RWPE2 (cell line): ENCODE data around the gene GAREM1.

Experiments
- ATAC-seq: fragments of 200-7000 bp; cut with Tn5 transposase; 3 replicates; pipeline ENCODE4 v1.9.1; 2021; ENCODE audit warnings: low read depth
- DNase-seq: peaks from one replicate; pipeline ENCODE4 v3.0.0-alpha.2; 2020; ENCODE audit warnings: low spot score
- H3K27ac ChIP-seq: fragments of 450-650 bp; 2 replicates; pipeline ENCODE4 v1.5.1; 2017; ENCODE audit warnings: mild to moderate bottlenecking; ENCODE audit not compliant: poor library complexity, severe bottlenecking
- H3K27me3 ChIP-seq: fragments of 250-450 bp; sonication (Bioruptor Pico); 2 replicates; pipeline ENCODE4 v1.5.1; 2021; ENCODE audit warnings: mild to moderate bottlenecking, moderate library complexity; ENCODE audit not compliant: insufficient read depth, poor library complexity, severe bottlenecking
- H3K36me3 ChIP-seq: fragments of 250-450 bp; sonication (Bioruptor Pico); 2 replicates; pipeline ENCODE4 v1.5.1; 2020; ENCODE audit warnings: low read depth, mild to moderate bottlenecking, moderate library complexity
- H3K4me1 ChIP-seq: fragments of 250-450 bp; sonication (Bioruptor Pico); 2 replicates; pipeline ENCODE4 v1.5.1; 2021; ENCODE audit warnings: mild to moderate bottlenecking, moderate library complexity; ENCODE audit not compliant: insufficient read depth, poor library complexity, severe bottlenecking
- H3K4me3 ChIP-seq: fragments of 250-450 bp; sonication (Bioruptor Pico); 2 replicates; pipeline ENCODE4 v1.5.1; 2021; ENCODE audit warnings: mild to moderate bottlenecking, moderate library complexity; ENCODE audit not compliant: severe bottlenecking
- H3K9me3 ChIP-seq: fragments of 250-450 bp; sonication (Bioruptor Pico); 2 replicates; pipeline ENCODE4 v1.5.1; 2021; ENCODE audit warnings: mild to moderate bottlenecking, moderate library complexity; ENCODE audit not compliant: severe bottlenecking
- CTCF ChIP-seq: fragments of 450-650 bp; IDR thresholded peaks from one replicate; pipeline ENCODE4 v1.5.1; 2017; ENCODE audit warnings: mild to moderate bottlenecking, moderate library complexity; ENCODE audit not compliant: poor library complexity, severe bottlenecking

GAREM1 gene

GRCh38 chr18:32290810-32291209 is 179.9 kb downstream of the GAREM1 start:
- Histone ChIP-seq H3K4me3 (no peak overlapping the region), H3K27me3 (no peaks in the 10 kb centered on the region), H3K9me3 (no peaks in the 10 kb centered on the region), H3K4me1 (no peaks in the 10 kb centered on the region), H3K27ac (no peak overlapping the region), H3K36me3 (no peaks in the 10 kb centered on the region)
- TF ChIP-seq CTCF, result no peak
- DNase-seq, result no peak
- ATAC-seq, result no peak

- peak; percentile 77 for ATAC-seq
- no peak overlapping the region for H3K4me3 ChIP-seq
- H3K27ac ChIP-seq, result no peak overlapping the region
- no peaks in the 10 kb centered on the region for H3K9me3 ChIP-seq
- peak; percentile 84 for TF ChIP-seq CTCF
- no peaks in the 10 kb centered on the region for H3K36me3 ChIP-seq
- no peak for DNase-seq
- H3K4me1 ChIP-seq, result no peaks in the 10 kb centered on the region
- no peaks in the 10 kb centered on the region for H3K27me3 ChIP-seq
Measured at GRCh38 chr18:32289483-32290075, 181.1 kb downstream of the GAREM1 start.

- no peak for DNase-seq
- no peaks in the 10 kb centered on the region for H3K9me3 ChIP-seq
Measured at GRCh38 chr18:32287873-32288272, 182.8 kb downstream of the GAREM1 start.

GRCh38 chr18:32287249-32287648 is 183.4 kb downstream of the GAREM1 start:
- H3K27me3 ChIP-seq, result no peaks in the 10 kb centered on the region
- DNase-seq, result no peak
- H3K36me3 ChIP-seq, result no peaks in the 10 kb centered on the region
- H3K4me1 ChIP-seq, result no peaks in the 10 kb centered on the region
- H3K27ac ChIP-seq, result no peak overlapping the region
- H3K4me3 ChIP-seq, result no peak overlapping the region
- H3K9me3 ChIP-seq, result no peaks in the 10 kb centered on the region
- ATAC-seq, result no peak
- no peak for TF ChIP-seq CTCF

More at GRCh38 chr18:32287873-32288272, 182.8 kb downstream of the GAREM1 start:
- H3K36me3 ChIP-seq, result no peaks in the 10 kb centered on the region
- H3K4me3 ChIP-seq, result no peak overlapping the region
- no peak overlapping the region for H3K27ac ChIP-seq
- H3K27me3 ChIP-seq, result no peaks in the 10 kb centered on the region
- no peaks in the 10 kb centered on the region for H3K4me1 ChIP-seq
- ATAC-seq, result no peak
- TF ChIP-seq CTCF, result no peak

GRCh38 chr18:32286749-32287148 is 183.9 kb downstream of the GAREM1 start:
- no peak overlapping the region for H3K27ac ChIP-seq
- no peak for TF ChIP-seq CTCF
- H3K4me3 ChIP-seq, result no peak overlapping the region
- ATAC-seq (no peak), DNase-seq (no peak)
- H3K4me1 ChIP-seq, result no peaks in the 10 kb centered on the region
- H3K27me3 ChIP-seq, result no peaks in the 10 kb centered on the region
- H3K9me3 ChIP-seq, result no peaks in the 10 kb centered on the region
- no peaks in the 10 kb centered on the region for H3K36me3 ChIP-seq
